HG02870 (cell line): Measurements from ENCODE around the gene ZNF560.

Experiments
- ATAC-seq: cut with Tn5 transposase; IDR thresholded peaks from one replicate; pipeline ENCODE4 v1.9.1; 2021; ENCODE audit warnings: mild to moderate bottlenecking, moderate library complexity; ENCODE audit not compliant: unreplicated experiment

The ZNF560 gene

GRCh38 chr19:9436358-9436757 is 62.1 kb downstream of the ZNF560 start:
- no peak for ATAC-seq

GRCh38 chr19:9435279-9436268 is 62.8 kb downstream of the ZNF560 start, which contains the start of gene ZNF266:
Gene ZNF266, minus strand, starts transcription at chr19:9435573. Its CDS starts 15,484 bp downstream, at chr19:9420089.
- ATAC-seq = peak; percentile 93

- ATAC-seq = no peak
These were observed 66.9 kb downstream of the ZNF560 start for GRCh38 chr19:9431475-9431874.

- ATAC-seq = no peak
These were observed 68.0 kb downstream of the ZNF560 start for GRCh38 chr19:9430444-9430843.

GRCh38 chr19:9427941-9428340 is 70.5 kb downstream of the ZNF560 start:
- no peak for ATAC-seq
